Ammon's horn (tissue), 1 donor: ENCODE measurements around the gene DNAAF5.
"Not testable (repeated sequence)": the region's sequence is repeated elsewhere in the genome, so short reads cannot be mapped to it uniquely, and the experiment has no call there.

Experiments
- DNase-seq: peaks from one replicate; pipeline ENCODE4 v3.0.0-alpha.2; 2016; ENCODE audit warnings: low spot score

The DNAAF5 gene

DNA sequence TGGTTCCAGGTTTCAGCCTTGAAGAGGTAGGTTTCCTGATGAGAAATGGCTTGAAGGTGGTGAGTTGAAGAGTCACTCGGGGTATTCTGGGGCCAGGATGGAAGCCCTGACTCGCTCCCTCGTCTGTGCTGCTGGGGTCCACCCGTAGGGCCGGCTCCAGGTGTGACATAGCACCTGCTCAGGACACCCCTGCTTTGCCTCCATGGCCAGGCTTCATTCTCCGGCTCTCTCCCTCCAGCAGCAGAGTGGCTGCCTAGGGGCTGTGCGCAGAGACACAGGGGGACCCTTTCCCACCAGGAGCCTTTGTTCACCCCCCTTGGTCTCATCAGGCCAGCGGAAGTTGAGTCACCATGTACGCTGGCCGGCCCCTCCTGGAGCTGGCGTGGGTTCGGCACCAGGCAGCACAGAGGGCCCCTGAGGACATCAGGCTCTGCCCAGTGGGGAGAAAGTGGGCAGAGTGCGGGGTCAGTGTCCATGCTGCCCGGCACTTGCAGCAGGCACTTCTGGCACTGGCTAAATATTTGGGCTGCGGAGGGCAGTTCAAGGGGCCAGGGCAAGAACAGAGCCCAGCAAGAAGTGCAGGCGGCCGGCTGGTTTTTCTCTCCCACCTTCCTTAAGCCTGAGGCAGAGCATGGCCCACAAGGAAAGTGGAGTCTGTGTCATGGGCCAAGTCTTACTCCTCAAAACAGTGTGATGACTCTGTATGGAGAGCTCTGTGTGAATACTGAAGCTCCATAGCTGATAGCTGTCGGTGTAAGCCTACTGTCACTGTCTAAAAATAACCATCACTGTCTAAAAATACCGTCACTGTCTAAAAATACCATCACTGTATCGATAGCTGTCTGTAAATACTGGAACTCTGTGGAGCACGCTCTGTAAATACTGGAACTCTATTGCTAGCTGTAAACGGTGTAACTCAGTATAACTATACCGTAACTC is 4.3 kb downstream of the DNAAF5 start:
- DNase-seq: no peak

DNA sequence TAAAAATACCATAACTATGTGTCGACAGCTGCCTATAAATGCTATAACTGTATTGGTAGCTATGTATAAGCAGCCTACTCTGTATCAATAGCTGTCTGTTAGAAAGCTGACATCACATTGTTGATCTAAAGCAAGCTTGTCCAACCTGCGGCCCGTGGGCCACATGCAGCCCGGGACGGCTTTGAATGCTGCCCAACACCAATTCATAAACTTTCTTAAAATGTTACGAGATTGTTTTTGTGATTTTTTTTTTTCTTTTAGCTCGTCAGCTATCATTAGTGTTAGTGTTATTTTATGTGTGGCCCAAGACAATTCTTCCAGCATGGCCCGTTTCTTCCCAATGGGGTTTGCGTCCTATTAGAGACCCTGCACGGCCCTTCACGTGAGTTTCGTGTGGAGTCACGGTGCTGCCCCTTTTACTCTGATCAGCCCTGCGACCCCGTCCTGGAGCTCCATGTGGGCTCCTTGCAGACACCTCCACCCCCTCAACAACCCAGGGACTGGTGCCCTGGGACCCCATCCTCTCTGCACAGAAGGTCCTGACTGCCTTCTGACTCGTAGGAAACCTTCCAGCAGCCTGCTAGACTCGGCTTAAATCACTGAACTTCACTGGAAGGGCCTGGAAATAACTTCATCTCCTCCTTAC is 5.1 kb downstream of the DNAAF5 start:
- no peak for DNase-seq

- no peak for DNase-seq
Observed at GRCh38 chr7:732094-732541, 5.6 kb downstream of the DNAAF5 start.

GRCh38 chr7:732556-732955 is 6.1 kb downstream of the DNAAF5 start:
- DNase-seq: no peak

- no peak for DNase-seq
Observed at GRCh38 chr7:734214-734613, 7.7 kb downstream of the DNAAF5 start.

DNA sequence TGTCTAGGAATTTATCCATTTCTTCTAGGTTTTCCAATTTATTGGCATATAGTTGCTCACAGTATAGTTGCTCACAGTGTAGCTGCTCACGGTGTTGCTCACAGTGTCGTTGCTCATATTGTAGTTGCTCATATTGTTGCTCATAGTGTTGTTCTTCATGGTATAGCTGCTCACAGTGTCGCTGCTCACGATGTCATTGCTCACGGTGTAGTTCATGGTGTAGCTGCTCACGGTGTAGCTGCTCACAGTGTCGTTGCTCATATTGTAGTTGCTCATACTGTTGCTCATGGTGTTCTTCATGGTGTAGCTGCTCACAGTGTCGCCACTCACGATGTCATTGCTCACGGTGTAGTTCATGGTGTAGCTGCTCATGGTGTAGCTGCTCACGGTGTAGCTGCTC is 8.3 kb downstream of the DNAAF5 start:
- DNase-seq: no peak

DNA sequence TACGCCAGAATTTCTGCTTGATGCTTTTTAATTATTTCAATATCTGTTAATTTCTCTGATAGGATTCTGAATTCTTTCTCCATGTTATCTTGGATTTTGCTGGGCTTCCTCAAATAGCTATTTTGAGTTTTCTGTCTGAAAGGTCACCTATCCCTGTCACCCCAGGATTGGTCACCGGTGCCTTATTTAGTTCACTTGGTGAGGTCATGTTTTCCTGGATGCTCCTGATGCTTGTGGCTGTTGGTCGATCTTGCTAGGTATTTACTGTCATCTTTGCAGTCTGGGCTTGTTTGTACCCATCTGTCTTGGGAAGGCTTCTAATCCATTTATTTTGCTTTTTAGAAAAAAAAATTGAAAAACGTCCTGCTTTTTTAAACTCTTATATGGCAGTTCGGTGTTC is 11.7 kb downstream of the DNAAF5 start:
- DNase-seq: no peak

- no peak for DNase-seq
Observed at GRCh38 chr7:738723-739454, 12.4 kb downstream of the DNAAF5 start.

DNA sequence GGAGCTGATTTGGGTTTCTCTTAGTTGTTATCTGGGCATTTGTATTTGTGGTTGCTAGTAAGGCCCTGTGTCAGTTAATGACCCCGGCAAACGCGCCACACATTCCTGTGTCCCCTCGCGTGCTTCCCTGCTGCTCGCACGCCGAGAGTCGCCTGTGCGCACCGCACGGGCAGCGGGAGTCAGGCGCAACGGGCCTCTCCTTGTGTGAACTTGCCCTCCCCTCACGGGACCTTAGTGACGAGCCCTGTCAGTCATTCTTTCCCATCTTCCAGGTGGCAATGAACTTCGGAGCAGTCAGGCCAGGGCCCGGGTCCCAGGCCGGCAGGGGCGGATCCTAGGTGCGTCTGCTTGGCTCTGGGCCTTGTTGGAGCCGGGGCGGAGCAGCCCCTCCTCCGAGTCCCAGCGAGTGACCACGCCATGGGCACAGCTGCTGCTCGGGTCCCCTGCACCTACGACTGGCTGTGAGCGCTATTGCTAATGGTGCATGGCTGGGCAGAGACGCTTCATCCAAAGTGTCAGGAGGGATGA is 13.0 kb downstream of the DNAAF5 start:
- DNase-seq: no peak

DNA sequence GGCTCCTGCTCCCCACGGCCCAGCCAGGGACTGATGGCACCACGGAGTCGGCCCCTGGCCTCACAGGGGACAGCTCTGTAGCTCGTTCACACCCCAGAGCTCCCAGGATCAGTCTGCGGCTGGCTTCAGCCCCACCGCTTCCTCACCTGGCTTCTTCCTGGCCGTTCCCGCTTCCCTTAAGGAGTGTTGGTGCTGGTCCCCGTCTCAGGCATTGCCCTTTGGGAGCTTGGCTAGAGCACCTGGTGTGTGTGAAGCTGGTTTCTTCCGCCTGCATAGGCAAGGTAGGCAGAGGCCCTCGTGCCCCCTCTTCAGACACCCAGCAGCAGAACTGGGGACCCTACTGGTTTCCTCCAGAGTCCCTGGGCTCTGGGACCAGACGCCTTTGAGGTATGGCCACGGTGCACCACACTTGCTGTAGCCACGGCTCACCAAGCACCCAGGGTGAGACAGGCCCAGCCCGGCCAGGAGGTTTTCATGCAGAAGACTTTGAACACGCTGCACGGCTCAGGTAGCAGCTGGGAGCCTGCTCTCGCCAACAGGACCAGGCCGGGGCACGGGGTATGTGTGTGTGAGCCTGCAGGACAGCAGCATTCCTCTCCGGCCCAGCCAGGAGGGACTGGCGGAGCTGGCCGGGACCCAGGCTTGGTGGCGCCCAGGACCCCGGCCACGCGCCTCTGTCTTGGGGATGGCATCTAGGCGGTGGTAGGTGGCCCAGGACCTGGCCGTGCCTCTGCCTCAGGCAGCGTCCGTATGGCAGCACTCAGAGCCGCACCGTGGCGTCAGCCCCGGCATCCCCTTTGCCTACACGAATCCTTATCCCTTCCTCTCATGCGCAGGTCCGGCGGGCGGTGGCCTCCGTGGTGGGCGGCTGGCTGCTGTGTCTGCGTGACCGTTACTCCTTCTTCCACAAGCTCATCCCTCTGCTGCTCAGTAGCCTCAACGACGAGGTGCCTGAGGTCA is 13.8 kb downstream of the DNAAF5 start:
- no peak for DNase-seq

GRCh38 chr7:741191-741671 is 14.7 kb downstream of the DNAAF5 start:
- no peak for DNase-seq

GRCh38 chr7:741850-742249 is 15.4 kb downstream of the DNAAF5 start:
- DNase-seq: no peak

- no peak for DNase-seq
Observed at GRCh38 chr7:742791-743190, 16.3 kb downstream of the DNAAF5 start.

GRCh38 chr7:743341-744127 is 17.0 kb downstream of the DNAAF5 start:
- DNase-seq: not testable (repeated sequence)

GRCh38 chr7:744128-744520 is 17.6 kb downstream of the DNAAF5 start:
- DNase-seq: not testable (repeated sequence)

- DNase-seq: no peak
Observed at GRCh38 chr7:744854-745430, 18.4 kb downstream of the DNAAF5 start.

- no peak for DNase-seq
Observed at GRCh38 chr7:745431-746154, 19.1 kb downstream of the DNAAF5 start.

- no peak for DNase-seq
Observed at GRCh38 chr7:746155-747061, 19.9 kb downstream of the DNAAF5 start.
